Activated T-helper 9 cell treated with anti-CD3 and anti-CD28 coated beads, Interleukin-2, amount 50 U/mL, for 16 hours (primary cell): ENCODE data around the gene MYLK.
"Not testable (repeated sequence)": the region's sequence is repeated elsewhere in the genome, so short reads cannot be mapped to it uniquely, and the experiment has no call there.

Source experiments
- DNase-seq: peaks from one replicate; pipeline ENCODE4 v3.0.0-alpha.2; 2020; ENCODE audit warnings: low read depth

MYLK gene

GRCh38 chr3:123622766-123623165 lies 261.4 kb downstream of the MYLK start:
- DNase-seq = no peak

- DNase-seq = no peak
These were observed 262.3 kb downstream of the MYLK start for GRCh38 chr3:123621850-123622189.

GRCh38 chr3:123621186-123621849 lies 262.8 kb downstream of the MYLK start:
- DNase-seq = no peak

GRCh38 chr3:123620343-123620742 lies 263.8 kb downstream of the MYLK start:
- DNase-seq = no peak

GRCh38 chr3:123618768-123619484 lies 265.2 kb downstream of the MYLK start:
- no peak for DNase-seq

GRCh38 chr3:123618076-123618708 lies 265.9 kb downstream of the MYLK start:
- DNase-seq = no peak

GRCh38 chr3:123616593-123616992 lies 267.5 kb downstream of the MYLK start:
- DNase-seq = no peak

GRCh38 chr3:123613543-123613942 lies 270.6 kb downstream of the MYLK start:
- no peak for DNase-seq

- DNase-seq = not testable (repeated sequence)
These were observed 272.5 kb downstream of the MYLK start for GRCh38 chr3:123611674-123612073.

GRCh38 chr3:123611082-123611481 lies 273.1 kb downstream of the MYLK start:
- DNase-seq = no peak

GRCh38 chr3:123610331-123610730 lies 273.8 kb downstream of the MYLK start:
- no peak for DNase-seq

GRCh38 chr3:123609063-123609462 lies 275.1 kb downstream of the MYLK start:
- DNase-seq = no peak

- no peak for DNase-seq
These were observed 275.7 kb downstream of the MYLK start for GRCh38 chr3:123608263-123608937.

- DNase-seq = no peak
These were observed 277.6 kb downstream of the MYLK start for GRCh38 chr3:123606527-123606926.

GRCh38 chr3:123605789-123606234 lies 278.3 kb downstream of the MYLK start:
- no peak for DNase-seq

- not testable (repeated sequence) for DNase-seq
These were observed 281.0 kb downstream of the MYLK start for GRCh38 chr3:123603153-123603552.

- no peak for DNase-seq
These were observed 281.8 kb downstream of the MYLK start for GRCh38 chr3:123602325-123602724.

- DNase-seq = not testable (repeated sequence)
These were observed 283.3 kb downstream of the MYLK start for GRCh38 chr3:123600863-123601262.

- DNase-seq = no peak
These were observed 286.6 kb downstream of the MYLK start for GRCh38 chr3:123597561-123597960.

GRCh38 chr3:123595396-123596180 lies 288.5 kb downstream of the MYLK start:
- no peak for DNase-seq

GRCh38 chr3:123593381-123593780 lies 290.8 kb downstream of the MYLK start:
- no peak for DNase-seq
